HG03469 (cell line): ENCODE measurements around the gene MVB12B.

Source experiments
- ATAC-seq: cut with Tn5 transposase; IDR thresholded peaks from one replicate; pipeline ENCODE4 v1.9.1; 2021; ENCODE audit warnings: mild to moderate bottlenecking, moderate library complexity, moderate number of reproducible peaks; ENCODE audit not compliant: unreplicated experiment

MVB12B gene

GRCh38 chr9:126421567-126422428 is 95.2 kb downstream of the MVB12B start:
- no peak for ATAC-seq

GRCh38 chr9:126423142-126423915 is 96.7 kb downstream of the MVB12B start:
- no peak for ATAC-seq

GRCh38 chr9:126423916-126424185 is 97.2 kb downstream of the MVB12B start:
- no peak for ATAC-seq

- ATAC-seq = no peak
Observed at GRCh38 chr9:126424511-126424910, 97.9 kb downstream of the MVB12B start.

GRCh38 chr9:126428534-126429175 is 102.0 kb downstream of the MVB12B start:
- no peak for ATAC-seq

GRCh38 chr9:126429190-126429589 is 102.6 kb downstream of the MVB12B start:
- ATAC-seq = no peak

- no peak for ATAC-seq
Observed at GRCh38 chr9:126430124-126430523, 103.5 kb downstream of the MVB12B start.

- ATAC-seq = no peak
Observed at GRCh38 chr9:126431077-126431742, 104.6 kb downstream of the MVB12B start.

GRCh38 chr9:126432659-126433058 is 106.0 kb downstream of the MVB12B start:
- ATAC-seq = no peak

GRCh38 chr9:126435105-126435504 is 108.5 kb downstream of the MVB12B start:
- no peak for ATAC-seq

GRCh38 chr9:126435626-126436025 is 109.0 kb downstream of the MVB12B start:
- ATAC-seq = no peak

- no peak for ATAC-seq
Observed at GRCh38 chr9:126436545-126437267, 110.1 kb downstream of the MVB12B start.

- ATAC-seq = no peak
Observed at GRCh38 chr9:126437268-126437666, 110.6 kb downstream of the MVB12B start.

GRCh38 chr9:126437701-126438100 is 111.1 kb downstream of the MVB12B start:
- ATAC-seq = no peak

- no peak for ATAC-seq
Observed at GRCh38 chr9:126438741-126439401, 112.2 kb downstream of the MVB12B start.

GRCh38 chr9:126439402-126439765 is 112.8 kb downstream of the MVB12B start:
- ATAC-seq = no peak

- no peak for ATAC-seq
Observed at GRCh38 chr9:126439883-126440653, 113.4 kb downstream of the MVB12B start.

GRCh38 chr9:126440940-126441339 is 114.3 kb downstream of the MVB12B start:
- ATAC-seq = no peak

GRCh38 chr9:126442636-126443035 is 116.0 kb downstream of the MVB12B start:
- ATAC-seq = no peak
